ENCODE data around the gene MBD3. TPM values are rescaled to one million over a fixed set of nuclear protein-coding genes. Genes with fewer than 3 reads are reported as not detected.

MBD3 gene
- total RNA-seq, 1 experiment from 2014 or later, result 128 TPM

- WGBS (ENCODE audit: extremely low coverage, insufficient read length, low lambda C conversion rate), result no CpG with 5 or more reads among the region's 15 CpGs
- H2AFZ ChIP-seq (ENCODE audit: low read length), result no peak overlapping the region
Measured at GRCh38 chr19:1611353-1611752, 18.7 kb upstream of the MBD3 start.

More at GRCh38 chr19:1611353-1611752, 18.7 kb upstream of the MBD3 start:
- no peak overlapping the region for H3K14ac ChIP-seq (ENCODE audit: insufficient read depth, low read length)
- no peaks in the 10 kb centered on the region for H3K9me3 Mint-ChIP-seq
- H2BK15ac ChIP-seq (ENCODE audit: low read depth, low read length), result no peak overlapping the region
- peaks cover under 1% of the 10 kb centered on the region for H3K23me2 ChIP-seq (ENCODE audit: insufficient read length, low read depth, low read length, poor library complexity, severe bottlenecking)
- no peak overlapping the region for H2BK5ac ChIP-seq (ENCODE audit: insufficient read length, low read length)
- no peak overlapping the region for H4K91ac ChIP-seq (ENCODE audit: insufficient read length, low read depth, low read length)
- no peaks in the 10 kb centered on the region for H3K9me3 ChIP-seq (ENCODE audit: control insufficient read depth, low read depth, low read length)
- no peaks in the 10 kb centered on the region for H3K27me3 ChIP-seq (ENCODE audit: insufficient read depth, low read length)
- no peak overlapping the region for H3K4me2 ChIP-seq (ENCODE audit: insufficient read depth, insufficient read length, low read length)
- no peak for TF ChIP-seq CTCF (conservative IDR thresholded peaks at IDR 0.05)
- H3K27me3 Mint-ChIP-seq (ENCODE audit: low read depth), result no peaks in the 10 kb centered on the region
- H3K4me3 Mint-ChIP-seq, result no peak overlapping the region
- no peaks in the 10 kb centered on the region for H3K4me1 ChIP-seq (ENCODE audit: insufficient read depth, low read length)
- H2AK5ac ChIP-seq (ENCODE audit: insufficient read length, low read length), result no peak overlapping the region
- no peaks in the 10 kb centered on the region for H3K79me2 ChIP-seq (ENCODE audit: insufficient read depth, low read length)
- H3K27ac ChIP-seq (ENCODE audit: insufficient read length, low read depth, low read length), result no peak overlapping the region
- no peaks in the 10 kb centered on the region for H3K79me1 ChIP-seq (ENCODE audit: insufficient read depth, low read depth, low read length, poor library complexity, severe bottlenecking)
- no peak overlapping the region for H3K4ac ChIP-seq (ENCODE audit: low read depth, low read length)
- no peak overlapping the region for H2BK12ac ChIP-seq (ENCODE audit: insufficient read length, low read depth, low read length)
- H3K9ac ChIP-seq (ENCODE audit: extremely low read depth, insufficient read length, low read length), result no peak overlapping the region
- peaks cover 3 to 9% of the 10 kb centered on the region in 2 experiments; a peak in 2 of 4 replicates for H3K4me1 Mint-ChIP-seq
- H4K5ac ChIP-seq (ENCODE audit: insufficient read length, low read depth, low read length), result no peak overlapping the region
- no peaks in the 10 kb centered on the region for H4K20me1 ChIP-seq (ENCODE audit: control insufficient read depth, insufficient read depth, insufficient read length)
- no peak overlapping the region for H2BK20ac ChIP-seq (ENCODE audit: low read depth, low read length, poor library complexity, severe bottlenecking)
- peaks cover 33 to 63% (median 59%) of the 10 kb centered on the region in 3 experiments; a peak in 6 of 7 replicates for H3K36me3 Mint-ChIP-seq (ENCODE audit: insufficient read depth in 1 of 3, low read depth in 3 of 3)
- no peak overlapping the region for H4K8ac ChIP-seq (replicated peaks; ENCODE audit: insufficient read length, low read depth, low read length)
- H3T11ph ChIP-seq (ENCODE audit: low read length), result no peak overlapping the region
- no peak overlapping the region for H3K18ac ChIP-seq (ENCODE audit: insufficient read length, low read depth, low read length)
- no peak overlapping the region for H3K56ac ChIP-seq (ENCODE audit: insufficient read length, low read depth, low read length)
- no peak for DNase-seq
- no peak overlapping the region for H3K23ac ChIP-seq (ENCODE audit: insufficient read length, low read depth, low read length)
- no peak overlapping the region for H2BK120ac ChIP-seq (ENCODE audit: low read depth, low read length, poor library complexity, severe bottlenecking)
- H3K27ac Mint-ChIP-seq, result no peak overlapping the region

Measured in H9 (cell line).